SK-N-MC (cell line): Measurements from ENCODE around the gene PGPEP1.

Experiments
- EZH2 ChIP-seq: fragments of 200-600 bp; sonication (generic); IDR thresholded peaks from one replicate; pipeline ENCODE4 v1.6.1; 2017; ENCODE audit warnings: antibody characterized with exemption
- POLR2AphosphoS5 ChIP-seq: IDR thresholded peaks from 2 replicates; pipeline ENCODE4 v1.6.1; 2012; ENCODE audit warnings: mild to moderate bottlenecking, low read depth, low read length, borderline replicate concordance

DNA sequence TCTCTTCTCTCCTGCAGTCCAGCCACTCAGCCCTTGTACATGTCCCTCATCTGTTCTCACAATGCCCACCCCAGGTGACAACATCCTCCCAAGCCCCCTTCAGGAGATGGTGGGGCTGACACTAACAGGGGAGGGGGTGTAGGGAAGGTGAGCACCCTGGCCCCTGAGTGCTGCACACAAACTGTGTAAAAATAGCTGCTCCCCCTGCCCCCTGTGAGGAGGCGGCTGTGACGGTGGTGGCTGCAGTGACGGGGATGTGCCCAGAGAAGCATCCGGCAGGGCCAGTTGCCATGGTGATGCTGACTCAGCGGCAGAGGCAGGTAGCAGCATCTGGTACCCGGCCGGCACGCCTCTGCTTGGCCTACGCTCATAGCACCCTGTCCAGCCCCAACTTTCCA, 45.9 kb upstream of the PGPEP1 start:
- TF ChIP-seq POLR2AphosphoS5 (no peak), EZH2 (no peak)
